Measurements from ENCODE around the gene EMC10. TPM values are rescaled to one million over a fixed set of nuclear protein-coding genes. Genes with fewer than 3 reads are reported as not detected.

Gene EMC10
- polyA plus RNA-seq, 2 donors, result 41.9 to 62.9 TPM

GRCh38 chr19:50449236-50449899, 26.9 kb upstream of the EMC10 start:
- H3K27ac ChIP-seq (ENCODE audit: low read depth in 2 of 2, low read length in 1 of 2), result no peak overlapping the region
- 66 to 72% methylated on average over 14 of the region's 14 CpGs for WGBS, 2 donors
- H3K27me3 ChIP-seq (ENCODE audit: control insufficient read depth in 1 of 2, insufficient read depth in 2 of 2, low read length in 2 of 2), result no peaks in the 10 kb centered on the region
- H3K4me1 ChIP-seq (ENCODE audit: control insufficient read depth in 2 of 2, insufficient read depth in 2 of 2, low read length in 1 of 2), result no peaks in the 10 kb centered on the region
- peaks cover 0 to 3% of the 10 kb centered on the region in 2 donors for H3K9me3 ChIP-seq (ENCODE audit: control insufficient read depth in 2 of 2, insufficient read depth in 1 of 2, low read depth in 1 of 2, low read length in 1 of 2)
- H3K4me3 ChIP-seq (ENCODE audit: low read depth in 1 of 2, low read length in 2 of 2), result no peak overlapping the region
- H3K36me3 ChIP-seq (ENCODE audit: control insufficient read depth in 2 of 2, insufficient read depth in 2 of 2, low read length in 1 of 2), result no peaks in the 10 kb centered on the region

DNA sequence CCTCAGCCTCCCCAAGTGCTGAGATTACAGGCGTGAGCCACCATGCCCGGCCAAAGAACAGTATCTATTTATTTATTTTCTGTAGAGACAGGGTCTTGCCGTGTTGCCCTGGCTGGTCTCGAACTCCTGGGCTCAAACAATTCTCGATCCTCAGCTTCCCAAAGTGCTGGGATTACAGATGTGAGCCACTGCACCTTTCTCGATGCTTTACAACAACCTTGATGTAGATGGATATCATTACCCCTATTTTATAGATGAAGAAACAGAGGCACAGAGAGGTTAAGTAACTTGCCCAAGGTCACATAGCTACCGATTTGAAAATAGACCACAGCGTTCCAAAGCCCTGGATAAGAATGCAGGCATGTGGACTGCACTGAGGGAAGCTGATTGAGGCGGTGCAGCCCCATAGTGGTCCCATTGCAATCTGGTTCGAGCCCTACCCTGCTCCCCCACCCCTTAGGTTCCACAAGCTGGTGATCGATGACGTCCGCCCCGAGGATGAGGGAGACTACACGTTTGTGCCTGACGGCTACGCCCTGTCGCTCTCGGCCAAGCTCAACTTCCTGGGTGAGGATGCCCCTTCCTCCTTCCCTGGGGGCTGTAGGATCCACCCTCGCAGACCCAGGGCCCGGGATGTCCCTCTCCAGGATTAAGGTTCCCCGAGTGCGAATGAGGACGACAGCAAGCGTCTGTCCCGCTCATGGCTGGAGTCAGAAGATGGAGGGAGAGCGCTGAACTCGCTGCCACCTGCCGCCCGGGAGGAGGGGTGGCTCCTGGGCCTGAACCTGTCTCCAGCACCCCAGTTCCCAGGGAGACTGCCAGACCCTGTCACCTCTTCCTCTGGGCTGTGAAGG, 25.7 kb upstream of the EMC10 start:
- no peak overlapping the region for H3K27ac ChIP-seq (ENCODE audit: low read depth in 2 of 2, low read length in 1 of 2)
- no peak overlapping the region for H3K4me3 ChIP-seq (ENCODE audit: low read depth in 1 of 2, low read length in 2 of 2)
- H3K36me3 ChIP-seq (ENCODE audit: control insufficient read depth in 2 of 2, insufficient read depth in 2 of 2, low read length in 1 of 2), result no peaks in the 10 kb centered on the region
- no peaks in the 10 kb centered on the region for H3K27me3 ChIP-seq (ENCODE audit: control insufficient read depth in 1 of 2, insufficient read depth in 2 of 2, low read length in 2 of 2)
- 55 to 56% methylated on average over 30 of the region's 30 CpGs for WGBS, 2 donors
- H3K4me1 ChIP-seq (ENCODE audit: control insufficient read depth in 2 of 2, insufficient read depth in 2 of 2, low read length in 1 of 2), result no peaks in the 10 kb centered on the region
- H3K9me3 ChIP-seq (ENCODE audit: control insufficient read depth in 2 of 2, insufficient read depth in 1 of 2, low read depth in 1 of 2, low read length in 1 of 2), result peaks cover 0 to 3% of the 10 kb centered on the region in 2 donors

DNA sequence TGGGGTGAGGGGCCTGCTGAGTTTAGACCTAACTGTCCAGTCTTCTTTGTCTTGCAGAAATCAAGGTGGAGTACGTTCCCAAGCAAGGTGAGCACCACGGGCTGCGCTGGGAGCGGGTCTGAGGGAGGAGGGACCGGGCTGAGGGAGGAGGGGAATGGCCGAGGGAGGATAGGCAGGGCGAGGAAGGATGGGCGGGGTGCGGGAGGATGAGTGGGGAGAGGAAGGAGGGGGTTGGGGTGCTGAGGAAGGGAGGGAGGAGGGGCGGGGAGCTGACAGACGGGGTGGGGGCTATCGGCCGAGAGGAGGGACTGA, 25.1 kb upstream of the EMC10 start:
- H3K27me3 ChIP-seq (ENCODE audit: control insufficient read depth in 1 of 2, insufficient read depth in 2 of 2, low read length in 2 of 2), result no peaks in the 10 kb centered on the region

DNA sequence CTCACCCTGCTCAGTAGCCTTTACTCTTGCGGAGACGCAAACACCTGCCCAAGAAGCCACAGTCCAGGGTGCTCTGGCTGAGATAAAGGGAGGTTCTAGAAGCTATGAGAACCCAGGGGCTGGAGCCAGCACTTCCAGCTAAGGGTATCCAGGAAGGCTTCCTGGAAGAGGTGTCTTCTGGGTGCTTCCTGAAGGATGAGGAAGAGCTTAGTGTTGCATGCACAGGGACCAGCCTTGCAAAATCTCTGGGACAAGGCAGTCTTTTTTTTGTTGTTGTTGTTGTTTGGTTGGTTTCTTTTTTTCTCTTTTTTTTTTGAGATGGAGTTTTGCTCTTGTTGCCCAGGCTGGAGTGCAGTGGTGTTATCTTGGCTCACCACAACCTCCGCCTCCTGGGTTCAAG, 23.1 kb upstream of the EMC10 start:
- H3K9me3 ChIP-seq (ENCODE audit: control insufficient read depth in 2 of 2, insufficient read depth in 1 of 2, low read depth in 1 of 2, low read length in 1 of 2), result no peaks in the 10 kb centered on the region
- no peaks in the 10 kb centered on the region for H3K4me1 ChIP-seq (ENCODE audit: control insufficient read depth in 2 of 2, insufficient read depth in 2 of 2, low read length in 1 of 2)
- no peak overlapping the region for H3K27ac ChIP-seq (ENCODE audit: low read depth in 2 of 2, low read length in 1 of 2)
- H3K4me3 ChIP-seq (ENCODE audit: low read depth in 1 of 2, low read length in 2 of 2), result no peak overlapping the region
- H3K27me3 ChIP-seq (ENCODE audit: control insufficient read depth in 1 of 2, insufficient read depth in 2 of 2, low read length in 2 of 2), result no peaks in the 10 kb centered on the region
- no peaks in the 10 kb centered on the region for H3K36me3 ChIP-seq (ENCODE audit: control insufficient read depth in 2 of 2, insufficient read depth in 2 of 2, low read length in 1 of 2)
- 95 to 96% methylated on average over 2 to 3 of the region's 3 CpGs for whole genome bisulfite sequencing, 2 donors

More for the DNA sequence above, 25.1 kb upstream of the EMC10 start:
- Histone ChIP-seq H3K27ac (ENCODE audit: low read depth in 2 of 2, low read length in 1 of 2) (no peak overlapping the region), H3K4me3 (ENCODE audit: low read depth in 1 of 2, low read length in 2 of 2) (no peak overlapping the region), H3K36me3 (ENCODE audit: control insufficient read depth in 2 of 2, insufficient read depth in 2 of 2, low read length in 1 of 2) (no peaks in the 10 kb centered on the region), H3K9me3 (ENCODE audit: control insufficient read depth in 2 of 2, insufficient read depth in 1 of 2, low read depth in 1 of 2, low read length in 1 of 2) (peaks cover 0 to 3% of the 10 kb centered on the region in 2 donors), H3K4me1 (ENCODE audit: control insufficient read depth in 2 of 2, insufficient read depth in 2 of 2, low read length in 1 of 2) (no peaks in the 10 kb centered on the region)
- 34 to 42% methylated on average over 9 to 13 of the region's 13 CpGs for whole genome bisulfite sequencing, 2 donors

DNA sequence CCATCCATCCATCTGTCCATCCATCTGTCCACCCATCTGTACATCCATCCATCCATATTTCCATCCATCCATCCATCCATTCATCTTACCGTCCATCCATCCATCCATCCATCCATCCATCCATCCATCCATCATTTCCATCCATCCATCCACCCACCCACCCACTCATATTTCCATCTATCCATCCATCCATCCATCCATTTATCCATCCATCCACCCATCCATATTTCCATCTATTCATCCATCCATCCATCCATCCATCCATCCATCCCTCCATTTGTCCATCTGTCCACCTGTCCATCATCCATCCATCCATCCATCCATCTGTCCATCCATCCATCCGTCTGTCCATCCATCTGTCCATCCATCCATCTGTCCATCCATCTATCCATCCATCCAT, 20.3 kb upstream of the EMC10 start:
- Histone ChIP-seq H3K9me3 (ENCODE audit: control insufficient read depth in 2 of 2, insufficient read depth in 1 of 2, low read depth in 1 of 2, low read length in 1 of 2) (no peaks in the 10 kb centered on the region), H3K4me3 (ENCODE audit: low read depth in 1 of 2, low read length in 2 of 2) (no peak overlapping the region), H3K4me1 (ENCODE audit: control insufficient read depth in 2 of 2, insufficient read depth in 2 of 2, low read length in 1 of 2) (no peaks in the 10 kb centered on the region), H3K27ac (ENCODE audit: low read depth in 2 of 2, low read length in 1 of 2) (no peak overlapping the region), H3K36me3 (ENCODE audit: control insufficient read depth in 2 of 2, insufficient read depth in 2 of 2, low read length in 1 of 2) (no peaks in the 10 kb centered on the region), H3K27me3 (ENCODE audit: control insufficient read depth in 1 of 2, insufficient read depth in 2 of 2, low read length in 2 of 2) (no peaks in the 10 kb centered on the region)
- WGBS, 2 donors, result 79 to 82% methylated on average over 2 of the region's 2 CpGs

- Histone ChIP-seq H3K36me3 (ENCODE audit: control insufficient read depth in 2 of 2, insufficient read depth in 2 of 2, low read length in 1 of 2) (no peaks in the 10 kb centered on the region), H3K9me3 (ENCODE audit: control insufficient read depth in 2 of 2, insufficient read depth in 1 of 2, low read depth in 1 of 2, low read length in 1 of 2) (no peaks in the 10 kb centered on the region), H3K27me3 (ENCODE audit: control insufficient read depth in 1 of 2, insufficient read depth in 2 of 2, low read length in 2 of 2) (no peaks in the 10 kb centered on the region), H3K27ac (ENCODE audit: low read depth in 2 of 2, low read length in 1 of 2) (no peak overlapping the region), H3K4me3 (ENCODE audit: low read depth in 1 of 2, low read length in 2 of 2) (no peak overlapping the region), H3K4me1 (ENCODE audit: control insufficient read depth in 2 of 2, insufficient read depth in 2 of 2, low read length in 1 of 2) (no peaks in the 10 kb centered on the region)
- 83 to 88% methylated on average over 5 of the region's 5 CpGs for WGBS, 2 donors
Observed at GRCh38 chr19:50457300-50457699, 19.0 kb upstream of the EMC10 start.

- Histone ChIP-seq H3K27me3 (ENCODE audit: control insufficient read depth in 1 of 2, insufficient read depth in 2 of 2, low read length in 2 of 2) (no peaks in the 10 kb centered on the region), H3K4me1 (ENCODE audit: control insufficient read depth in 2 of 2, insufficient read depth in 2 of 2, low read length in 1 of 2) (no peaks in the 10 kb centered on the region)
- WGBS, 2 donors, result 37 to 42% methylated on average over 49 to 50 of the region's 50 CpGs
Observed at GRCh38 chr19:50458396-50459066, 17.8 kb upstream of the EMC10 start.

GRCh38 chr19:50459067-50459456, 17.2 kb upstream of the EMC10 start:
- H3K27me3 ChIP-seq (ENCODE audit: control insufficient read depth in 1 of 2, insufficient read depth in 2 of 2, low read length in 2 of 2), result no peaks in the 10 kb centered on the region
- no peaks in the 10 kb centered on the region for H3K36me3 ChIP-seq (ENCODE audit: control insufficient read depth in 2 of 2, insufficient read depth in 2 of 2, low read length in 1 of 2)
- H3K4me1 ChIP-seq (ENCODE audit: control insufficient read depth in 2 of 2, insufficient read depth in 2 of 2, low read length in 1 of 2), result no peaks in the 10 kb centered on the region
- H3K4me3 ChIP-seq (ENCODE audit: low read depth in 1 of 2, low read length in 2 of 2), result no peak overlapping the region
- H3K27ac ChIP-seq (ENCODE audit: low read depth in 2 of 2, low read length in 1 of 2), result no peak overlapping the region
- WGBS, 2 donors, result 55 to 58% methylated on average over 32 of the region's 32 CpGs
- H3K9me3 ChIP-seq (ENCODE audit: control insufficient read depth in 2 of 2, insufficient read depth in 1 of 2, low read depth in 1 of 2, low read length in 1 of 2), result no peaks in the 10 kb centered on the region

More at GRCh38 chr19:50458396-50459066, 17.8 kb upstream of the EMC10 start:
- Histone ChIP-seq H3K4me3 (ENCODE audit: low read depth in 1 of 2, low read length in 2 of 2) (no peak overlapping the region), H3K27ac (ENCODE audit: low read depth in 2 of 2, low read length in 1 of 2) (no peak overlapping the region), H3K9me3 (ENCODE audit: control insufficient read depth in 2 of 2, insufficient read depth in 1 of 2, low read depth in 1 of 2, low read length in 1 of 2) (no peaks in the 10 kb centered on the region), H3K36me3 (ENCODE audit: control insufficient read depth in 2 of 2, insufficient read depth in 2 of 2, low read length in 1 of 2) (no peaks in the 10 kb centered on the region)

DNA sequence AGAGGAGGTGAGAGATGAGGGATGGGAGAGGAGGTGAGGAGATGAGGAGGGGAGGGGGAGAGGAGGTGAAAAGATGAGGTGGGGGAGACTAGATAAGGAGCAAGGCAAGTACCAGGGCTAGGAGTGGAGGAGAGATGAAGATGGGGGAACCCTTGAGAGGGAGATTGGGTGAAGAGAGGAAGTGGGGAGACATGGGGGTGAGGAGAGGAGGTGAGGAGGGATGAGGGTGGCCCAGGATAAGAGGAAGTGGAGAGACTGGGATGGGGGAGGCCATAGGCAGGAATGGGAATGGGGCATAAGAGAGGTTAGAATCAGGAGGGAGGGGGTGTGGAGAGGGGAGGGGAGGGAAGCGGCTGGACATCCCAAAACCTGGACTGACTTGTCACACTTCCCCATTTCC, 16.7 kb upstream of the EMC10 start:
- 44 to 53% methylated on average over 1 of the region's 1 CpG for WGBS, 2 donors
- no peaks in the 10 kb centered on the region for H3K36me3 ChIP-seq (ENCODE audit: control insufficient read depth in 2 of 2, insufficient read depth in 2 of 2, low read length in 1 of 2)
- H3K27me3 ChIP-seq (ENCODE audit: control insufficient read depth in 1 of 2, insufficient read depth in 2 of 2, low read length in 2 of 2), result no peaks in the 10 kb centered on the region

More for the DNA sequence above, 16.7 kb upstream of the EMC10 start:
- Histone ChIP-seq H3K4me1 (ENCODE audit: control insufficient read depth in 2 of 2, insufficient read depth in 2 of 2, low read length in 1 of 2) (no peaks in the 10 kb centered on the region), H3K4me3 (ENCODE audit: low read depth in 1 of 2, low read length in 2 of 2) (no peak overlapping the region), H3K27ac (ENCODE audit: low read depth in 2 of 2, low read length in 1 of 2) (no peak overlapping the region), H3K9me3 (ENCODE audit: control insufficient read depth in 2 of 2, insufficient read depth in 1 of 2, low read depth in 1 of 2, low read length in 1 of 2) (no peaks in the 10 kb centered on the region)

All from esophagus (tissue), 2 donors.